H1 (cell line): Measurements from ENCODE around the gene SAP30L. TPM values are rescaled to one million over a fixed set of nuclear protein-coding genes. Genes with fewer than 3 reads are reported as not detected.
A peak's percentile ranks its signal among the peaks of the same experiment; 100 is the strongest.

ENCODE experiments used
- CTCF ChIA-PET: fragments of 300-600 bp; sonication (Branson Sonifier 250); formaldehyde crosslinking; loops from one replicate; lab custom pipeline; 2021; ENCODE audit not compliant: partially characterized antibody; lab: Charles Lee
- POLR2A ChIA-PET: fragments of 300-600 bp; sonication (Branson Sonifier 250); formaldehyde crosslinking; loops from one replicate; lab custom pipeline; 2021; ENCODE audit warnings: inconsistent platforms; ENCODE audit not compliant: partially characterized antibody; lab: Charles Lee
- DNase-seq, 2 experiments: peaks; one replicate each; pipeline versions ENCODE4 v3.0.0 to v3.0.0-alpha.2; 2010 to 2022; ENCODE audit warnings: low spot score in 2 of 2, low read depth in 1 of 2, mixed read lengths in 1 of 2
- FAIRE-seq: peaks from 2 replicates; lab custom pipeline; 2011; peaks lifted over from hg19 to GRCh38; lab: Jason Lieb, UNC
- H2AFZ ChIP-seq: 2 replicates; pipeline ENCODE4 v1.8.1; 2012; ENCODE audit warnings: low read length, inconsistent platforms
- H2AK5ac ChIP-seq: 2 replicates; pipeline ENCODE4 v1.6.1; 2013; ENCODE audit warnings: low read depth, low read length
- H2BK120ac ChIP-seq: replicated peaks from 2 replicates; pipeline ENCODE3; 2013; ENCODE audit warnings: low read depth, low read length, inconsistent platforms
- H2BK12ac ChIP-seq: 2 replicates; pipeline ENCODE4 v1.6.1; 2013; ENCODE audit warnings: low read depth, low read length
- H2BK15ac ChIP-seq: 2 replicates; pipeline ENCODE4 v1.6.1; 2013; ENCODE audit warnings: low read length
- H2BK20ac ChIP-seq: 2 replicates; pipeline ENCODE4 v1.6.1; 2013; ENCODE audit warnings: low read length
- H2BK5ac ChIP-seq: 2 replicates; pipeline ENCODE4 v1.6.1; 2013; ENCODE audit warnings: low read depth, low read length
- H3K14ac ChIP-seq: 2 replicates; pipeline ENCODE4 v1.6.1; 2013; ENCODE audit warnings: inconsistent platforms; ENCODE audit not compliant: insufficient read length
- H3K18ac ChIP-seq: 2 replicates; pipeline ENCODE4 v1.6.1; 2013; ENCODE audit warnings: low read length; ENCODE audit errors: extremely low read depth
- H3K23ac ChIP-seq: 2 replicates; pipeline ENCODE4 v1.6.1; 2013; ENCODE audit warnings: inconsistent platforms; ENCODE audit not compliant: insufficient read length
- H3K23me2 ChIP-seq: 2 replicates; pipeline ENCODE4 v1.6.1; 2013; ENCODE audit warnings: low read depth, low read length
- H3K27ac ChIP-seq: 2 replicates; pipeline ENCODE4 v1.6.1; 2011; ENCODE audit warnings: low read depth, low read length, inconsistent platforms
- H3K27me3 ChIP-seq, 4 experiments: replicated peaks in 1 of 4; 1 replicate in 1 of 4; 2 replicates in 3 of 4; pipeline versions ENCODE4 v1.6.1 to v1.8.1; 2011 to 2013; ENCODE audit warnings: low read length in 3 of 4, mild to moderate bottlenecking in 3 of 4, inconsistent platforms in 2 of 4, mixed read lengths in 2 of 4, moderate library complexity in 1 of 4; ENCODE audit not compliant: control insufficient read depth in 3 of 4, insufficient read depth in 3 of 4; ENCODE audit errors: extremely low read depth in 1 of 4
- H3K36me3 ChIP-seq, 4 experiments: 2 replicates each; pipeline versions ENCODE4 v1.6.1 to v1.8.1; 2011 to 2013; ENCODE audit warnings: mild to moderate bottlenecking in 4 of 4, low read length in 3 of 4, moderate library complexity in 2 of 4, control low read depth in 1 of 4, inconsistent platforms in 1 of 4; ENCODE audit not compliant: insufficient read depth in 4 of 4, control insufficient read depth in 2 of 4
- H3K4ac ChIP-seq: replicated peaks from 2 replicates; pipeline ENCODE3; 2013; ENCODE audit warnings: low read length, low read depth, mixed read lengths, inconsistent platforms; ENCODE audit not compliant: insufficient read length
- H3K4me1 ChIP-seq, 4 experiments: replicated peaks in 1 of 4; 1 replicate in 1 of 4; 2 replicates in 3 of 4; pipeline versions ENCODE4 v1.6.1 to v1.8.1; 2011 to 2013; ENCODE audit warnings: low read length in 3 of 4, inconsistent platforms in 2 of 4, mixed read lengths in 1 of 4; ENCODE audit not compliant: insufficient read depth in 4 of 4, control insufficient read depth in 3 of 4
- H3K4me2 ChIP-seq, 2 experiments: 2 replicates each; pipeline versions ENCODE4 v1.6.1 to v1.8.1; 2011 to 2013; ENCODE audit warnings: low read depth in 2 of 2, low read length in 2 of 2, control low read depth in 1 of 2, inconsistent platforms in 1 of 2, mild to moderate bottlenecking in 1 of 2; ENCODE audit not compliant: insufficient read depth in 1 of 2
- H3K4me3 ChIP-seq, 4 experiments: fragments of 200-600, 300-600 bp in 1 of 4; sonication (generic), shearing (Covaris generic), sonication (Bioruptor Twin) in 1 of 4; 2 replicates each; pipeline versions ENCODE4 v1.5.1 to v1.8.1; 2011 to 2016; ENCODE audit warnings: low read length in 4 of 4, low read depth in 3 of 4, control low read depth in 2 of 4, inconsistent platforms in 2 of 4, mild to moderate bottlenecking in 2 of 4, mixed read lengths in 1 of 4, moderate library complexity in 1 of 4; ENCODE audit not compliant: insufficient read depth in 2 of 4; ENCODE audit errors: extremely low read depth in 1 of 4
- H3K56ac ChIP-seq: replicated peaks from 2 replicates; pipeline ENCODE3; 2013; ENCODE audit warnings: low read depth, mild to moderate bottlenecking, mixed read lengths, low read length, inconsistent platforms; ENCODE audit not compliant: insufficient read length
- H3K79me1 ChIP-seq: 2 replicates; pipeline ENCODE4 v1.6.1; 2013; ENCODE audit warnings: low read depth, low read length, control low read depth
- H3K79me2 ChIP-seq, 2 experiments: 2 replicates each; pipeline versions ENCODE4 v1.6.1 to v1.8.1; 2012 to 2013; ENCODE audit warnings: low read length in 2 of 2, mild to moderate bottlenecking in 2 of 2, inconsistent platforms in 1 of 2; ENCODE audit not compliant: insufficient read depth in 2 of 2, control insufficient read depth in 1 of 2
- H3K9ac ChIP-seq, 4 experiments: replicated peaks in 1 of 4; 1 replicate in 1 of 4; 2 replicates in 3 of 4; pipeline versions ENCODE4 v1.6.1 to v1.8.1; 2011 to 2013; ENCODE audit warnings: low read depth in 3 of 4, low read length in 3 of 4, control low read depth in 2 of 4, mild to moderate bottlenecking in 2 of 4, moderate library complexity in 2 of 4, inconsistent platforms in 1 of 4; ENCODE audit errors: extremely low read depth in 1 of 4
- H3K9me3 ChIP-seq, 2 experiments: 2 replicates each; pipeline versions ENCODE4 v1.6.1 to v1.8.1; 2012 to 2013; ENCODE audit warnings: mild to moderate bottlenecking in 2 of 2, moderate library complexity in 2 of 2, control low read depth in 1 of 2, inconsistent platforms in 1 of 2, low read depth in 1 of 2, low read length in 1 of 2, mixed read lengths in 1 of 2; ENCODE audit not compliant: insufficient read depth in 2 of 2
- H4K20me1 ChIP-seq, 2 experiments: replicated peaks in 1 of 2; 2 replicates each; pipeline versions ENCODE3 to v1.8.1; 2011 to 2013; ENCODE audit warnings: inconsistent platforms in 2 of 2, low read length in 2 of 2, mild to moderate bottlenecking in 1 of 2; ENCODE audit not compliant: insufficient read depth in 2 of 2, control insufficient read depth in 1 of 2
- H4K5ac ChIP-seq: 2 replicates; pipeline ENCODE4 v1.6.1; 2013; ENCODE audit warnings: low read length, low read depth, mixed read lengths, inconsistent platforms; ENCODE audit not compliant: insufficient read length
- H4K8ac ChIP-seq: 2 replicates; pipeline ENCODE4 v1.8.0; 2013; ENCODE audit warnings: mild to moderate bottlenecking, moderate library complexity, low read length, inconsistent platforms; ENCODE audit not compliant: insufficient read depth; ENCODE audit errors: extremely low read depth
- H4K91ac ChIP-seq: replicated peaks from 2 replicates; pipeline ENCODE3; 2013; ENCODE audit warnings: low read length, mixed read lengths, inconsistent platforms; ENCODE audit not compliant: insufficient read length
- CEBPB ChIP-seq: IDR thresholded peaks from 2 replicates; pipeline ENCODE4 v1.6.1; 2012; ENCODE audit warnings: low read depth, low read length
- CTBP2 ChIP-seq: IDR thresholded peaks from 2 replicates; pipeline ENCODE4 v1.7.0; 2011; ENCODE audit warnings: borderline replicate concordance, mild to moderate bottlenecking, moderate library complexity, mixed read lengths, low read length; ENCODE audit not compliant: insufficient read depth, insufficient read length
- EGR1 ChIP-seq: IDR thresholded peaks from 2 replicates; pipeline ENCODE4 v1.6.1; 2011; ENCODE audit warnings: low read depth, low read length, borderline replicate concordance
- KDM5A ChIP-seq: fragments of 200-600 bp; IDR thresholded peaks from 2 replicates; pipeline ENCODE4 v1.7.1; 2012; ENCODE audit warnings: mild to moderate bottlenecking, low read length, inconsistent platforms, mixed read lengths
- MAX ChIP-seq: IDR thresholded peaks from 2 replicates; pipeline ENCODE4 v1.6.1; 2012; ENCODE audit warnings: inconsistent platforms
- POU5F1 ChIP-seq: IDR thresholded peaks from 2 replicates; pipeline ENCODE4 v1.6.1; 2011; ENCODE audit warnings: low read depth, mild to moderate bottlenecking, low read length, moderate library complexity
- RBBP5 ChIP-seq: IDR thresholded peaks from 2 replicates; pipeline ENCODE4 v1.7.1; 2012; ENCODE audit warnings: low read depth, mild to moderate bottlenecking, inconsistent platforms, low read length, moderate library complexity, borderline replicate concordance
- RNF2 ChIP-seq: fragments of 200-900, 300-1000 bp; sonication (generic); IDR thresholded peaks from 2 replicates; pipeline ENCODE4 v1.7.1; 2016; ENCODE audit warnings: borderline replicate concordance, low read depth, mild to moderate bottlenecking, antibody characterized with exemption, low read length; ENCODE audit not compliant: poor library complexity, severe bottlenecking; ENCODE audit errors: missing control alignments
- SUZ12 ChIP-seq: fragments of 200-600 bp; sonication (generic); IDR thresholded peaks from 2 replicates; pipeline ENCODE4 v1.6.1; 2012; ENCODE audit warnings: mild to moderate bottlenecking, inconsistent platforms, low read length, moderate library complexity, mixed read lengths
- WGBS, 2 experiments: shearing (Covaris generic) in 1 of 2; methylation state at CpG; one replicate each; pipeline versions ENCODE4 v1.1.6 to v1.1.7; 2013 to 2015; ENCODE audit warnings: low lambda C conversion rate in 2 of 2, mixed read lengths in 2 of 2, inconsistent platforms in 1 of 2, low coverage in 1 of 2, missing lambda C conversion rate in 1 of 2; ENCODE audit not compliant: insufficient replicate concordance in 2 of 2, insufficient coverage in 1 of 2, insufficient read length in 1 of 2; ENCODE audit errors: extremely low coverage in 1 of 2, missing lambda C conversion rate in 1 of 2; 5-methylcytosine and 5-hydroxymethylcytosine counted together
- polyA plus RNA-seq, 7 experiments: library from polyadenylated mRNA; depleted of rRNA in 3 of 7; stranded (reverse) in 5 of 7; unstranded in 2 of 7; fragments of >200 nt in 5 of 7; fragments of 200-250 nt in 2 of 7; gene quantifications; 1 replicate in 5 of 7; 2 replicates in 1 of 7; 4 replicates in 1 of 7; pipeline versions ENCODE4 v1.2.1 to v1.2.3, GENCODE V29; 2011 to 2013; ENCODE audit warnings: missing spikeins in 2 of 7, mixed read lengths in 2 of 7
- total RNA-seq: library from RNA; stranded (reverse); fragmentation: NEBNext Ultra II Directional; extraction: Animal tissue kit (Norgen Biotek cat#: 25700); gene quantifications from 2 replicates; pipeline ENCODE4 v1.2.1, GENCODE V29; 2021

The SAP30L gene
- total and polyA plus RNA-seq, 2 of the 8 experiments (the other 6 are each of a cell fraction or from before 2014, with no cell fraction given): 12.2 to 31.5 TPM

GRCh38 chr5:154482528-154483449 lies 37.0 kb downstream of the SAP30L start:
- no peak overlapping the region for H4K8ac ChIP-seq
- ChIA-PET CTCF (interaction anchor here (2.1 to 6.4 kb wide), 5 partner anchors 9 to 128 kb away, joined by 16 to 61 read pairs (median 18); no protein-coding TSS in a partner anchor), POLR2A (interaction anchor here (0.7 to 3.5 kb wide), 3 partner anchors 9 to 376 kb away, joined by 3 to 16 read pairs (median 4); partner anchors contain the start of gene CNOT8)
- H4K5ac ChIP-seq: no peak overlapping the region
- H2BK20ac ChIP-seq: no peak overlapping the region
- no peak overlapping the region for H2AFZ ChIP-seq
- H3K4me1 ChIP-seq: peaks cover 22 to 59% (median 34%) of the 10 kb centered on the region in 4 experiments
- H3K56ac ChIP-seq: no peak overlapping the region
- no peak overlapping the region for H2BK12ac ChIP-seq
- no peak overlapping the region for H3K9ac ChIP-seq
- no peaks in the 10 kb centered on the region for H3K9me3 ChIP-seq
- H4K20me1 ChIP-seq: peaks cover 8 to 38% of the 10 kb centered on the region in 2 experiments
- H3K27me3 ChIP-seq: peaks cover 88 to 99% (median 94%) of the 10 kb centered on the region in 4 experiments
- H3K18ac ChIP-seq: no peak overlapping the region; the same call in 1 of the 2 replicates
- H2AK5ac ChIP-seq: no peak overlapping the region; the same call in 1 of the 2 replicates
- H3K4me3 ChIP-seq: peak overlapping the region in 2 of 4 experiments; percentile 4 to 35; a peak in 3 of 8 replicates
- peaks cover 0 to 4% (median 0%) of the 10 kb centered on the region in 4 experiments; a peak in 1 of 8 replicates for H3K36me3 ChIP-seq
- H3K4ac ChIP-seq: no peak overlapping the region
- no peak overlapping the region for H2BK120ac ChIP-seq
- no peak overlapping the region for H4K91ac ChIP-seq
- no peak overlapping the region for H3K14ac ChIP-seq
- no peak for FAIRE-seq
- 4% methylated on average over 49 of the region's 49 CpGs; no CpG with 5 or more reads in 1 of the 2 experiments for WGBS, 2 experiments
- peaks cover 3% of the 10 kb centered on the region; the same call in 1 of the 2 replicates for H3K23me2 ChIP-seq
- no peak overlapping the region for H3K27ac ChIP-seq
- H3K23ac ChIP-seq: no peak overlapping the region
- no peaks in the 10 kb centered on the region for H3K79me1 ChIP-seq
- H3K4me2 ChIP-seq: peak overlapping the region; percentile 58 to 79
- peak in 1 of 2 experiments; percentile 54 for DNase-seq
- no peak overlapping the region for H2BK15ac ChIP-seq
- H3K79me2 ChIP-seq: no peaks in the 10 kb centered on the region
- no peak overlapping the region for H2BK5ac ChIP-seq
- no peak for TF ChIP-seq KDM5A
- TF ChIP-seq MAX: no peak
- TF ChIP-seq CEBPB: no peak
- TF ChIP-seq RBBP5: no peak
- peak; percentile 91 for TF ChIP-seq SUZ12
- TF ChIP-seq EGR1: no peak
- TF ChIP-seq POU5F1: no peak
- TF ChIP-seq CTBP2: peak; percentile 97
- TF ChIP-seq RNF2: peak; percentile 91
